ENCODE measurements around the gene LEP.

Gene LEP

DNA sequence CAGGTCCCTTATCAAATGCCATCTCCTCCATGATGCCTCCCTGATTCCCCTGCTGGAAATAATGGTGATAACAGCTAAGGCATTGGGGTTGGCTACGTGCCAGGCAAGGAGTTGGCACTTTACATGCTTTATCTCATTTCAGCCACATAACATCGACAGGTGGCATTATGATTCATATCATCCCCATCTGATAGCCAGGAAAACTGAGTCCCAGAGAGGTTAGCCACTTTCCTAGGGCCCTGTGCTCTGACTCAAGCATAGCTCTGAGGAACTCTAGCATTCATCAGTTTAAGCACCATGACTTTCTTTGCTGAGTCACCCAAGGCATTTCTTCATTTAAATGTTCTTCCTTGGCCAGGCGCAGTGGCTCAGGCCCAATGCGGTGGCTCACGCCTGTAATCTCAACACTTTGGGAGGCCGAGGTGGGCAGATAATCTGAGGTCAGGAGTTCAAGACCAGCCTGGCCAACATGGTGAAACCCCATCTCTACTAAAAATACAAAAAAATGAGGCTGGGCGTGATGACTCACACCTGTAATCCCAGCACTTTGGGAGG, 6.6 kb downstream of the LEP start:
- WGBS: 92% methylated on average over 7 of the region's 7 CpGs
- Histone ChIP-seq H3K4me1 (ENCODE audit: control insufficient read depth, insufficient read depth, low read depth, low read length) (no peaks in the 10 kb centered on the region), H3K9me3 (ENCODE audit: control insufficient read depth, low read length) (no peaks in the 10 kb centered on the region), H3K23ac (ENCODE audit: low read length in 2 of 2) (no peak overlapping the region), H3K79me1 (replicated peaks; ENCODE audit: low read length, poor library complexity, severe bottlenecking) (no peaks in the 10 kb centered on the region), H4K91ac (ENCODE audit: low read length) (no peak overlapping the region), H3K36me3 (ENCODE audit: control insufficient read depth in 1 of 2, insufficient read depth in 2 of 2, low read depth in 1 of 2, low read length in 2 of 2) (no peaks in the 10 kb centered on the region), H3K9ac (ENCODE audit: low read length) (no peak overlapping the region), H2BK12ac (ENCODE audit: low read length in 2 of 2) (no peak overlapping the region), H3K27me3 (ENCODE audit: control insufficient read depth in 1 of 2, insufficient read depth in 1 of 2, low read length in 2 of 2) (peaks cover 51% of the 10 kb centered on the region in 2 experiments), H2BK120ac (ENCODE audit: low read depth, low read length) (no peak overlapping the region), H2AFZ (ENCODE audit: low read depth, low read length) (no peak overlapping the region), H2BK5ac (ENCODE audit: low read depth, low read length, poor library complexity, severe bottlenecking) (no peak overlapping the region), H2BK15ac (ENCODE audit: low read depth, poor library complexity, severe bottlenecking) (no peak overlapping the region), H3K18ac (ENCODE audit: low read depth in 1 of 2, low read length in 2 of 2) (no peak overlapping the region), H3K14ac (ENCODE audit: low read length in 2 of 2) (no peak overlapping the region), H3K4me2 (ENCODE audit: low read length, poor library complexity, severe bottlenecking) (no peak overlapping the region), H3K27ac (ENCODE audit: low read length, poor library complexity, severe bottlenecking) (no peak overlapping the region), H3K4me3 (ENCODE audit: insufficient read depth in 1 of 2, low read depth in 1 of 2, low read length in 2 of 2) (no peak overlapping the region), H3K4ac (ENCODE audit: low read depth in 1 of 2, low read length in 2 of 2) (no peak overlapping the region), H2AK5ac (ENCODE audit: low read length, severe bottlenecking) (no peak overlapping the region), H4K8ac (ENCODE audit: low read length) (no peak overlapping the region)
- peak; percentile 35 for DNase-seq

- 39% methylated on average over 2 of the region's 4 CpGs for WGBS
- Histone ChIP-seq H3K4me2 (ENCODE audit: low read length, poor library complexity, severe bottlenecking) (no peak overlapping the region), H3K18ac (ENCODE audit: low read depth in 1 of 2, low read length in 2 of 2) (no peak overlapping the region), H3K9ac (ENCODE audit: low read length) (no peak overlapping the region), H2BK12ac (ENCODE audit: low read length in 2 of 2) (no peak overlapping the region), H3K79me1 (replicated peaks; ENCODE audit: low read length, poor library complexity, severe bottlenecking) (no peaks in the 10 kb centered on the region), H3K23ac (ENCODE audit: low read length in 2 of 2) (no peak overlapping the region), H3K27ac (ENCODE audit: low read length, poor library complexity, severe bottlenecking) (no peak overlapping the region), H3K27me3 (ENCODE audit: control insufficient read depth in 1 of 2, insufficient read depth in 1 of 2, low read length in 2 of 2) (peaks cover 52 to 63% of the 10 kb centered on the region in 2 experiments), H2BK5ac (ENCODE audit: low read depth, low read length, poor library complexity, severe bottlenecking) (no peak overlapping the region), H3K36me3 (ENCODE audit: control insufficient read depth in 1 of 2, insufficient read depth in 2 of 2, low read depth in 1 of 2, low read length in 2 of 2) (no peaks in the 10 kb centered on the region), H2BK120ac (ENCODE audit: low read depth, low read length) (no peak overlapping the region), H3K14ac (ENCODE audit: low read length in 2 of 2) (no peak overlapping the region), H2AK5ac (ENCODE audit: low read length, severe bottlenecking) (no peak overlapping the region), H3K4ac (ENCODE audit: low read depth in 1 of 2, low read length in 2 of 2) (no peak overlapping the region), H2AFZ (ENCODE audit: low read depth, low read length) (no peak overlapping the region), H3K4me3 (ENCODE audit: insufficient read depth in 1 of 2, low read depth in 1 of 2, low read length in 2 of 2) (no peak overlapping the region), H3K4me1 (ENCODE audit: control insufficient read depth, insufficient read depth, low read depth, low read length) (no peaks in the 10 kb centered on the region), H3K9me3 (ENCODE audit: control insufficient read depth, low read length) (no peaks in the 10 kb centered on the region), H2BK15ac (ENCODE audit: low read depth, poor library complexity, severe bottlenecking) (no peak overlapping the region), H4K8ac (ENCODE audit: low read length) (no peak overlapping the region), H4K91ac (ENCODE audit: low read length) (no peak overlapping the region)
- no peak for DNase-seq
Measured at GRCh38 chr7:128251337-128251736, 10.3 kb downstream of the LEP start.

- Histone ChIP-seq H3K18ac (ENCODE audit: low read depth in 1 of 2, low read length in 2 of 2) (no peak overlapping the region), H3K4ac (ENCODE audit: low read depth in 1 of 2, low read length in 2 of 2) (no peak overlapping the region), H2AK5ac (ENCODE audit: low read length, severe bottlenecking) (no peak overlapping the region), H3K9me3 (ENCODE audit: control insufficient read depth, low read length) (no peaks in the 10 kb centered on the region), H3K36me3 (ENCODE audit: control insufficient read depth in 1 of 2, insufficient read depth in 2 of 2, low read depth in 1 of 2, low read length in 2 of 2) (no peaks in the 10 kb centered on the region), H3K4me3 (ENCODE audit: insufficient read depth in 1 of 2, low read depth in 1 of 2, low read length in 2 of 2) (no peak overlapping the region), H3K9ac (ENCODE audit: low read length) (no peak overlapping the region), H4K8ac (ENCODE audit: low read length) (no peak overlapping the region), H2BK5ac (ENCODE audit: low read depth, low read length, poor library complexity, severe bottlenecking) (no peak overlapping the region), H3K27ac (ENCODE audit: low read length, poor library complexity, severe bottlenecking) (no peak overlapping the region), H3K4me1 (ENCODE audit: control insufficient read depth, insufficient read depth, low read depth, low read length) (no peaks in the 10 kb centered on the region), H3K23ac (ENCODE audit: low read length in 2 of 2) (no peak overlapping the region), H2BK12ac (ENCODE audit: low read length in 2 of 2) (no peak overlapping the region), H4K91ac (ENCODE audit: low read length) (no peak overlapping the region), H3K27me3 (ENCODE audit: control insufficient read depth in 1 of 2, insufficient read depth in 1 of 2, low read length in 2 of 2) (peaks cover 56 to 58% of the 10 kb centered on the region in 2 experiments), H3K4me2 (ENCODE audit: low read length, poor library complexity, severe bottlenecking) (no peak overlapping the region), H3K79me1 (replicated peaks; ENCODE audit: low read length, poor library complexity, severe bottlenecking) (no peaks in the 10 kb centered on the region), H2BK120ac (ENCODE audit: low read depth, low read length) (no peak overlapping the region), H3K14ac (ENCODE audit: low read length in 2 of 2) (no peak overlapping the region), H2BK15ac (ENCODE audit: low read depth, poor library complexity, severe bottlenecking) (no peak overlapping the region), H2AFZ (ENCODE audit: low read depth, low read length) (no peak overlapping the region)
- 83% methylated on average over 8 of the region's 8 CpGs for WGBS
- no peak for DNase-seq
Measured at GRCh38 chr7:128253701-128254100, 12.6 kb downstream of the LEP start.

DNA sequence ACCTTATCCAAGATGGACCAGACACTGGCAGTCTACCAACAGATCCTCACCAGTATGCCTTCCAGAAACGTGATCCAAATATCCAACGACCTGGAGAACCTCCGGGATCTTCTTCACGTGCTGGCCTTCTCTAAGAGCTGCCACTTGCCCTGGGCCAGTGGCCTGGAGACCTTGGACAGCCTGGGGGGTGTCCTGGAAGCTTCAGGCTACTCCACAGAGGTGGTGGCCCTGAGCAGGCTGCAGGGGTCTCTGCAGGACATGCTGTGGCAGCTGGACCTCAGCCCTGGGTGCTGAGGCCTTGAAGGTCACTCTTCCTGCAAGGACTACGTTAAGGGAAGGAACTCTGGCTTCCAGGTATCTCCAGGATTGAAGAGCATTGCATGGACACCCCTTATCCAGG, 13.4 kb downstream of the LEP start:
- Histone ChIP-seq H2BK5ac (ENCODE audit: low read depth, low read length, poor library complexity, severe bottlenecking) (no peak overlapping the region), H3K27ac (ENCODE audit: low read length, poor library complexity, severe bottlenecking) (no peak overlapping the region), H3K23ac (ENCODE audit: low read length in 2 of 2) (no peak overlapping the region), H2BK15ac (ENCODE audit: low read depth, poor library complexity, severe bottlenecking) (no peak overlapping the region), H3K4me3 (ENCODE audit: insufficient read depth in 1 of 2, low read depth in 1 of 2, low read length in 2 of 2) (no peak overlapping the region), H3K4me2 (ENCODE audit: low read length, poor library complexity, severe bottlenecking) (no peak overlapping the region), H4K91ac (ENCODE audit: low read length) (no peak overlapping the region), H3K9me3 (ENCODE audit: control insufficient read depth, low read length) (no peaks in the 10 kb centered on the region), H3K14ac (ENCODE audit: low read length in 2 of 2) (no peak overlapping the region), H3K36me3 (ENCODE audit: control insufficient read depth in 1 of 2, insufficient read depth in 2 of 2, low read depth in 1 of 2, low read length in 2 of 2) (no peaks in the 10 kb centered on the region), H3K4ac (ENCODE audit: low read depth in 1 of 2, low read length in 2 of 2) (no peak overlapping the region), H2AFZ (ENCODE audit: low read depth, low read length) (no peak overlapping the region), H2BK12ac (ENCODE audit: low read length in 2 of 2) (no peak overlapping the region), H3K79me1 (replicated peaks; ENCODE audit: low read length, poor library complexity, severe bottlenecking) (no peaks in the 10 kb centered on the region), H4K8ac (ENCODE audit: low read length) (no peak overlapping the region), H3K18ac (ENCODE audit: low read depth in 1 of 2, low read length in 2 of 2) (no peak overlapping the region), H3K27me3 (ENCODE audit: control insufficient read depth in 1 of 2, insufficient read depth in 1 of 2, low read length in 2 of 2) (peaks cover 52 to 55% of the 10 kb centered on the region in 2 experiments), H2BK120ac (ENCODE audit: low read depth, low read length) (no peak overlapping the region), H2AK5ac (ENCODE audit: low read length, severe bottlenecking) (no peak overlapping the region), H3K4me1 (ENCODE audit: control insufficient read depth, insufficient read depth, low read depth, low read length) (no peaks in the 10 kb centered on the region), H3K9ac (ENCODE audit: low read length) (no peak overlapping the region)
- WGBS: 63% methylated on average over 5 of the region's 5 CpGs
- no peak for DNase-seq
